Fibroblast of the aortic adventitia (primary cell): ENCODE measurements around the gene MOB2. TPM values are rescaled to one million over a fixed set of nuclear protein-coding genes. Genes with fewer than 3 reads are reported as not detected.

Source experiments
- DNase-seq: peaks from one replicate; pipeline ENCODE4 v3.0.0-alpha.2; 2010; ENCODE audit warnings: low read depth
- H3K4me3 ChIP-seq: 2 replicates; pipeline ENCODE4 v1.5.1; 2011; ENCODE audit warnings: low read depth, mild to moderate bottlenecking, control low read depth, low read length, moderate library complexity
- CTCF ChIP-seq: IDR thresholded peaks from 2 replicates; pipeline ENCODE4 v1.5.1; 2011; ENCODE audit warnings: mild to moderate bottlenecking, low read length, control low read depth, inconsistent platforms; ENCODE audit not compliant: insufficient read depth
- total RNA-seq: library from RNA; depleted of rRNA; stranded (reverse); fragments of >200 nt; gene quantifications from 2 replicates; pipeline ENCODE4 v1.2.3, GENCODE V29; 2012; ENCODE audit warnings: low replicate concordance

Gene MOB2
- total RNA-seq, 1 donor, result 13.9 TPM

GRCh38 chr11:1447845-1448825 lies 38.4 kb downstream of the MOB2 start:
- no peak for DNase-seq
- H3K4me3 ChIP-seq, result no peak overlapping the region
- no peak for TF ChIP-seq CTCF

- TF ChIP-seq CTCF, result no peak
- no peak for DNase-seq
- no peak overlapping the region for H3K4me3 ChIP-seq
Observed at GRCh38 chr11:1446623-1447022, 40.0 kb downstream of the MOB2 start.

GRCh38 chr11:1445741-1446445 lies 40.7 kb downstream of the MOB2 start:
- no peak for TF ChIP-seq CTCF
- H3K4me3 ChIP-seq, result no peak overlapping the region
- no peak for DNase-seq

GRCh38 chr11:1444823-1445422 lies 41.7 kb downstream of the MOB2 start:
- DNase-seq, result no peak
- H3K4me3 ChIP-seq, result no peak overlapping the region
- no peak for TF ChIP-seq CTCF

- no peak overlapping the region for H3K4me3 ChIP-seq
- no peak for DNase-seq
- no peak for TF ChIP-seq CTCF
Observed at GRCh38 chr11:1444321-1444720, 42.3 kb downstream of the MOB2 start.

- no peak overlapping the region for H3K4me3 ChIP-seq
- DNase-seq, result no peak
- TF ChIP-seq CTCF, result no peak
Observed at GRCh38 chr11:1443737-1444136, 42.8 kb downstream of the MOB2 start.
